ENCODE data around the gene MS4A4E.

DNA sequence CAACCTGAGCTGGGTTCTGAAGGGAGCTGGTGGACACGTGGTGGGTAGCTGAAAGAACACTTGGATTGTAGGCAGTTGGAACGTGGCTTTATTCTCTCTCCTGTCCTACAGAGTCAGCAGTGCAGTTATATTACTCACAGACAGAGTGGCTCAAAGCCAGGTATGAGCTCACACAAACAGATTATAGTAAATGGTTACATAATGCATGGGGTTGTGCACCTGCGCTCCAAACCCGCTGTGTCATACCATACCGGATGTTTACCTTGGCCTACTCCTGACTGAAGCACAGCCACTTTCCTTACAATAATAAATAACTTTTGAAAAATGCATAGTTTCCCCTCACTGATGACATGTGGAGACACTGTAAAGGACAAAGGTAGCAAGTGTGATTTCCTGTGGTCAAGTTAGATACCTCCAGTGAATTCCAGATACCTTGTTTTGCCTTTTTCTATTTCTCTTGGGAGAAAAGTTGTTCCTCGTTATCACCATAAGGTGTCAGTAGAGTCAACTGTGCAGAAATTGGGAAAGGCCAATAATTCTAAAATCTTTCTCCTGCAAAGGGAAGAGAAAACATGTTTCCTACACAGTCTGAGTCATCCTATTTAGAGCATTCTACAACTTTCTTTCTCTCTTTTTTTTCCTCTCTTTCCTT lies 73.5 kb downstream of the MS4A4E start:
- TF ChIP-seq MYC (IDR thresholded peaks at IDR 0.05; ENCODE audit: low read depth, low read length) (no peak), POLR2A (IDR thresholded peaks at IDR 0.05; ENCODE audit: low read depth, low read length) (peak; percentile 93)
- TF ChIP-seq, protein P1, sequence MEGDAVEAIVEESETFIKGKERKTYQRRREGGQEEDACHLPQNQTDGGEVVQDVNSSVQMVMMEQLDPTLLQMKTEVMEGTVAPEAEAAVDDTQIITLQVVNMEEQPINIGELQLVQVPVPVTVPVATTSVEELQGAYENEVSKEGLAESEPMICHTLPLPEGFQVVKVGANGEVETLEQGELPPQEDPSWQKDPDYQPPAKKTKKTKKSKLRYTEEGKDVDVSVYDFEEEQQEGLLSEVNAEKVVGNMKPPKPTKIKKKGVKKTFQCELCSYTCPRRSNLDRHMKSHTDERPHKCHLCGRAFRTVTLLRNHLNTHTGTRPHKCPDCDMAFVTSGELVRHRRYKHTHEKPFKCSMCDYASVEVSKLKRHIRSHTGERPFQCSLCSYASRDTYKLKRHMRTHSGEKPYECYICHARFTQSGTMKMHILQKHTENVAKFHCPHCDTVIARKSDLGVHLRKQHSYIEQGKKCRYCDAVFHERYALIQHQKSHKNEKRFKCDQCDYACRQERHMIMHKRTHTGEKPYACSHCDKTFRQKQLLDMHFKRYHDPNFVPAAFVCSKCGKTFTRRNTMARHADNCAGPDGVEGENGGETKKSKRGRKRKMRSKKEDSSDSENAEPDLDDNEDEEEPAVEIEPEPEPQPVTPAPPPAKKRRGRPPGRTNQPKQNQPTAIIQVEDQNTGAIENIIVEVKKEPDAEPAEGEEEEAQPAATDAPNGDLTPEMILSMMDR (IDR thresholded peaks at IDR 0.05; ENCODE audit: extremely low read depth in 1 of 2, insufficient read depth in 1 of 2, low read depth in 1 of 2, low read length in 2 of 2) = peak; percentile 62 to 63

Measured in endothelial cell of umbilical vein (primary cell).